GM12874 (cell line): ENCODE measurements around the gene SLC9A9.

Source experiments
- TF ChIP-seq, protein P1 (sequence below): IDR thresholded peaks from 2 replicates; pipeline ENCODE4 v1.5.1; 2011; ENCODE audit warnings: low read depth, mild to moderate bottlenecking, control low read depth, low read length, moderate library complexity; ENCODE audit not compliant: insufficient read depth

SLC9A9 gene

DNA sequence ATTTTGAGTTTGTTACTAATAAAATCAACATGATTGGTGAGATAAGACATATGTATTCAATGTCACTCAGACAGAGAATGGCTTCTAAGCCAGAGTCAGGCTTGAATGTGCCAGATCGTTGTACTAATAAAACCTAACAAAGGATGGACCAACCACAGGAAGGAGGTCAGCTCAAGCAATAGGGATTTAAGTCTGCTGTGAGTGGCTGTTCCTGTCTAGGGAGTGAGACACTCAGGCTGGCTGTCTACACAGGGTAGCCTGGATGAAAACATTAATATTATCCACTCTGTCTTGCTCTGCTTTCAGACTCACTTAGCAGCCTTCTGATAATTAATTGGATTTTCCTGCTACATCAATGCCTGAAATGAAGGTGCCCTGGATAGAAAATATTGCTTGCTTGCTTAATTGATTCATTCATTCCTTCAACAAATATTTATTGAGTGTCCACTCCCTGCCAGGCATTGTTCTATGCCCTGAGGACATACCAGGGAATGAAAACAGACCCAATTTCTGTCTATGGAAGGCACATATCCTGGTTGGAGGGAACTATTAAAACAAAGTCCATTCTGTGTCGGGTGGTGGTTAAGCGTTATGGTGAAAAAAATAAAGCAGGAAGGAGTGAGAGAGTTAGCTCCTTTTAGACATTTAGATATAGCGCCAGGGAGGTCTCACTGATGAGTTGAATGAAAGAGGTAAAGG, 489.3 kb downstream of the SLC9A9 start:
- TF ChIP-seq, protein P1, sequence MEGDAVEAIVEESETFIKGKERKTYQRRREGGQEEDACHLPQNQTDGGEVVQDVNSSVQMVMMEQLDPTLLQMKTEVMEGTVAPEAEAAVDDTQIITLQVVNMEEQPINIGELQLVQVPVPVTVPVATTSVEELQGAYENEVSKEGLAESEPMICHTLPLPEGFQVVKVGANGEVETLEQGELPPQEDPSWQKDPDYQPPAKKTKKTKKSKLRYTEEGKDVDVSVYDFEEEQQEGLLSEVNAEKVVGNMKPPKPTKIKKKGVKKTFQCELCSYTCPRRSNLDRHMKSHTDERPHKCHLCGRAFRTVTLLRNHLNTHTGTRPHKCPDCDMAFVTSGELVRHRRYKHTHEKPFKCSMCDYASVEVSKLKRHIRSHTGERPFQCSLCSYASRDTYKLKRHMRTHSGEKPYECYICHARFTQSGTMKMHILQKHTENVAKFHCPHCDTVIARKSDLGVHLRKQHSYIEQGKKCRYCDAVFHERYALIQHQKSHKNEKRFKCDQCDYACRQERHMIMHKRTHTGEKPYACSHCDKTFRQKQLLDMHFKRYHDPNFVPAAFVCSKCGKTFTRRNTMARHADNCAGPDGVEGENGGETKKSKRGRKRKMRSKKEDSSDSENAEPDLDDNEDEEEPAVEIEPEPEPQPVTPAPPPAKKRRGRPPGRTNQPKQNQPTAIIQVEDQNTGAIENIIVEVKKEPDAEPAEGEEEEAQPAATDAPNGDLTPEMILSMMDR: no peak

DNA sequence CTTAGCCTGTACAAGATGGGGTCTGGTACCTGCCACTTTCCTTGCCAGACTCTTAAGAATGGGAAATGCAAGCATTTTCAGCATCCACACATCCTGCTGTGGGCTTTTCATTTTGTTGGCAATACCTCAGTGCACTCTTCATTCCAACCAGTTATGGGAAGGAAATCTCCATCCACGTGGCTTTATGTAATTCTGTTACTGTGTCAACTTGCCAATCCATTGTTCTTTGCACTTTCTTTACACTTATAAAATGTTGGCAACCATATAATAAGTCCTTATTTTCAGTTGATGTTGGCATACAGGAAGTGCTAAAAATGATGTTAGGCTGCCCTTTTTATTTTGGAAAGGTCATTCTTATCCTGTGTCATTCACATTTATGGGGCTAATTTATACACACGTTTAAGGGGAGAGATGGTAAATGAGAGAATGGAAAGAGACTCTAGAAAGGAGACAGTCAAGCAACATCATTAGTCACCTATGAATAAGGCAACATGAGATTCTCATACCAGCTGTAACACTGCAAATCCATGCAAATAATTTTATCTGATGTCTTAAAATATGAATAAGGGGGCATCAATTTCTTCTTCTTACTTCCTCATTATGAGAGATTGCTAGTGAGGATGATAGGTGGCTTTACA, 490.0 kb downstream of the SLC9A9 start:
- TF ChIP-seq, protein P1: no peak

DNA sequence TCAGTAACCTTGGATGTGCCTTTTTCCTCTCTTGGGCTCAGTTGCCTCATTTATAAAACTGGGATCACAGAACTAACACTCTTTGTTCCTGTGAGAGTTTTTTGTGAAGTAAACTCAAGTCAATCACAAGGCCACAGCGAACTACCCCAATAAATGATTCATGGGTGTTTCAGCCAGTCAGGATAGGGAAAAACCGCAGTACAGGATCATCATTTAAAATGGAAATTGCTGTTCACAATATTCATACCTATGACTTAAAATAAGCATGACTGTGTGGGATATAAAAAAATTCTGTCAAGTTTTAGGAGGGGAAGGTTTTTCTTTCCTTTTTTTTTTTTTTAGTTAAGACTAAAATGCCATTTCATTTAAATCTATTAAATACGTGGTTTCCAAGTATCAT, 490.6 kb downstream of the SLC9A9 start:
- TF ChIP-seq, protein P1: no peak

DNA sequence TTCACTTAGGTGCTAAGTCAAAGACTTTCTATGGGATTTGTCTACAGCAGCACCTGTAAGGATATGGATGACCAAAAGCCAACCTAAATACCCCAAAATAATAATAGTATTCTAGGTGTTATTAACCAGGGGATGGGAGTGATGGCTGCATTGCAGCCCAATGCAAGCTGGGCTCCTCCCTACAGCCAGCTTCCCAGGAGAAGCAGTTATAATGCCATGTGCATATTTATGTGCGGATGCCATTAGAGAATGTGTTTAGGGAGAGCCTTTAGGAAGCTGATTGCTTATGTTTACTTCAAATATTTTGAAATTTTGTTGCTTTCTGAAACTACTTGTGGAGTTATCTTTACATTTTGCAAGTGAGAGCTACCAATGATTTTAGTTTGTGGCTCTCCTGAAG, 491.4 kb downstream of the SLC9A9 start:
- TF ChIP-seq, protein P1: no peak

DNA sequence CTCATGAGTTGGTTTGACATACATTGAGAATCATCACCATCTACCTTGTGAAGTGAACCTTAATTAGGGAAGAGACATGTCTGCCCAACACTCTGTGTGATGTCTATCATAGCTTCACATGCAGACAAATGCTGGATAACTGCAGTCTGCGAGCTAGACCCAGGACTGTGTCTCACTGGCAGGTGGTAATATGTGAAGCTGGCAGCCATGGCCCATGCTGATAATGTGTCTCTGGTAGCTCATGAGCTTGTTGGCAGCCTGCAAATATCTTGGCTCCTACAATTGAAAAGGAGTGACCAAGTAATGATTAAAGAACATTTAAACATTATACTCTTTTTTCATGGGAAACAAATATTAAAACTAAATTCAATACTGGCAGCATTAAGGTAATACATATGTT, 493.9 kb downstream of the SLC9A9 start:
- TF ChIP-seq, protein P1: no peak

DNA sequence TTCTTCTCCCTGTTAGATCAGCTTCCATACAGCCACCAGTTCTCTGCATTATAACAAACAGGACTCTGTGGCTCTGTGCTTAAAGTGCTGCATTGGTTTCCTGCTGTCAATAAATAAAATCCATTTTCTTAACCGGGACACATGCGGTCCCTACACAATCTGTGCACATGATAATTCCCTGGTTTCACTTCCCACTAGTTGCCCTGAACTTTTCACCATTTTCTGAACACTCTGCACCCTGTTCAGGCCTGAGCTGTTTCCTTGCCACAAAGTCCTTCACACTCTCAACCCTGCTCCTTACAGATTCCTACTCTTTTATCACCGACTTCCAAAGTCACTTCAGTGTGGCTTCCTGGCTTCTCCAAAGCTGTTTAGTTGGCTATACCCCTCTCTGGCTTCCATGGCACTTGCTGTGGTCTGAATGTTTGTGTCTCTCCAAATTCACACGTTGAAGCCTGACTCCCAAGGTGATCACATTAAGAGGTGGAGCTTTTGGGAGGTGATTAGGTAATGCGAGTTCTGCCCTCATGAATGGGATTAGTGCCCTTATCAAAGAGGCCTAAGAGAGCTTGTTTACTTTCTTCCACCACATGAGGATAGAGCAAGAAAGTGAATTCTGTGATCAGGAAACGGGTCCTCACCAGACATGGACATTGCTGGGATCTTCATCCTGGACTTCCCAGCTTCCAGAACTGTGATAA, 495.3 kb downstream of the SLC9A9 start:
- TF ChIP-seq, protein P1: no peak

DNA sequence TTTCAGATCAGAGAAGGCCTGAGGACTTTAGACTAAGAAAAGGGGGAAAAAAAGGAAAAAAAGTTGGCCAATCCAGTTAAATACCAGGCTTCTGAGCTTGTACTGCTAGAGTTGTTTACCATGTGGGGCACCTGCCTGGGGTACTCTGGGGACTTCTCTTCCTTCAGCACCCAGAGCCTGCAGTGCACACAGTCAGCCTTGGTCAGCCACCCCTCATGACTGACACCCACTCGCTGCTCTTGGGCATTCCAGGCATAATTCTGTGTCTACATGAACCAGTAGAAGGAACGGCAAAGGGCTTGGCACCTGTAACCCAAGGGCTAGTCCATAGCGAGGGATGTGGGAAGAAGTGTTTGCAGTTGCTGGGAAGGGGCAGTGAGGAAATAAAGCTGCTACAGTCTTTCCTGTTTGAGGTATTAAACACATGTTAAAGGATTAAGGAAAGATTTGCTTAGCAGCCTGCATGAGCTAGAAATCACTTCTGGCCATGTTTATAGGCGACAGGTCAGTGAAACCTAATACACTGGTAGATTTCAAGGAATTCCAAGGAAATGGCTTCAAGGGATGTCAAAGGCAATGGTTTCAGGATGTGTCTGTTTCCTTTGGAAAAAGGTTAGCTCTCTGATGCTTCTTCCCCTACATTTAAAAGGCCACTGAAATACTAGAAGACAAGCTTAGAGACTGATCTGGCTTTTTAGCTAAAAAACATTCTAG, 496.2 kb downstream of the SLC9A9 start:
- TF ChIP-seq, protein P1: no peak
